GM11168 (cell line): ENCODE results near the gene KCNRG.
"Not testable (repeated sequence)": the region's sequence is repeated elsewhere in the genome, so short reads cannot be mapped to it uniquely, and the experiment has no call there.

ENCODE experiments used
- in situ Hi-C: fragments of 300-500 bp; cut with MboI; formaldehyde crosslinking; loops from one replicate; pipeline ENCODE4 v1.12.0; 2022; ENCODE audit warnings: low sequenced_read_pairs; ENCODE audit not compliant: unreplicated experiment

KCNRG gene

DNA sequence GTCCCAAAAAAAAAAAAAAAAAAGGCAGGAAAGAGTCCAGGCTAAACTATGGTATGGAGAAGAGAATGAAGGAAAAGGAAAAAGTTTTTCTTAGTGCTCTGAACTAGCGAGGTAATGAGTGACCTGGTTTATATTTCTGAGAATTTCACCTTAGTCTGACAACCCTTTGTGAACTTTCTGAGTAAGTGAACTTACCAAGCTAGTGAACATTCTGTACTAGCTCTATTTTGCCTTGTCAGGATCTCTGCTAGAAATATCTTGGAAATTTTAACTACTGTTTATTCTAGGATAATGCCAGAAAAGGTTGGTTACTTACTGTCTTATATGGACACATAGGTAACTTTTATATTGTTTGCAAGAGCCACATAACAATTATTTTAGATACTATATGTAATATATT lies 14.0 kb upstream of the KCNRG start:
- in situ Hi-C loops, result loop anchor here (25.0 kb wide), 1 partner anchor 911 kb away; the partner anchor contains the start of gene RNASEH2B

DNA sequence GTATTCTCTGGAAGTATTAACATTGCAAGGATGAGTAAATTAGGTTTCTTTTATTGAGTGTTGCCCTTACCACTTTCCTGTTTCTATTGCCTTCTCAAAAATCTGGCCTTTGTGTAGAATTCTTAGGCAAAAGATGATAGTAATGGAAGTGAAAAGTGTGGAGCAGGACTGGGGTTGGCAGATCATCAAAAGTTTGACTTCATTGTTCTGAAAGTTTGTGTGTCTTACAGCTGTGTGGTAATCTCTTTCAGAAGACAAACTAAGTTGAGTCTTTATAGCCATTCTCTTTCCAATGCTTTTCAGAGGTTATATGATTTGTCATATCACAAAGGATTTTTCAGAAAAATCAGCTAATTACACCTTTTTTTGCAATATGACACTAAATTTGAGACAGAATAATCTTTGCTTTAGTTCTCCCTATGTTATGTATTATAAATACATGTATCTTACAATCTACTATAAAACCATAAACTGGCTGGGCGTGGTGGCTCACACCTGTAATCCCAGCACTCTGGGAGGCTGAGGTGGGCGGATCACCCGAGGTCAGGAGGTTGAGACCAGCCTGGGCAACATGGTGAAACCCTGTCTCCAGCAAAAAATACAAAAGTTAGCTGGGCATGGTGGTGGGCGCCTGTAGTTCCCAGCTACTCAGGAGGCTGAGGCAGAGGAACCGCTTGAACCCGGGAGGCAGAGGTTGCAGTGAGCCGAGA lies 8.7 kb upstream of the KCNRG start:
- in situ Hi-C loops, result loop anchor here (25.0 kb wide), 1 partner anchor 906 kb away; the partner anchor contains the start of gene RNASEH2B

DNA sequence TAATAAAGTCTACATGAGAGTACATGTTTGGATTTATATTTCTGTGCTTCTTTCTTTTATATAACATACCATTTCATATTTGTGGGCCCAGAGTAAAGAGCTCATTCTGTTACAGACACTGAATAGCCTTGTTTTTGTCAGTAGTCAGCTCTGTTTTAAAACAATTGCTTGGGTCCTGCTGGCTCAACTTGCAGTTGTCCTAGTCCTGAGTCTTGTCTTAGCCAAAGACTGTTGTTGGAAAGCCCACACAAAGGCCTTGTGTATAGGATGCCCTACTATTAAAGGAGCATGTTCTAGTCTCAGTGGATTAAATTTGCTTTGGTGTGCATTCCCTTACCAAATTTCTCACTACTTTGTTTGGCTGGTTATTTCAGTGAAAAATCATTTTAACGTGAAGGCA lies 3.8 kb upstream of the KCNRG start:
- in situ Hi-C loops, result loop anchor here (25.0 kb wide), 1 partner anchor 901 kb away; the partner anchor contains the start of gene RNASEH2B

DNA sequence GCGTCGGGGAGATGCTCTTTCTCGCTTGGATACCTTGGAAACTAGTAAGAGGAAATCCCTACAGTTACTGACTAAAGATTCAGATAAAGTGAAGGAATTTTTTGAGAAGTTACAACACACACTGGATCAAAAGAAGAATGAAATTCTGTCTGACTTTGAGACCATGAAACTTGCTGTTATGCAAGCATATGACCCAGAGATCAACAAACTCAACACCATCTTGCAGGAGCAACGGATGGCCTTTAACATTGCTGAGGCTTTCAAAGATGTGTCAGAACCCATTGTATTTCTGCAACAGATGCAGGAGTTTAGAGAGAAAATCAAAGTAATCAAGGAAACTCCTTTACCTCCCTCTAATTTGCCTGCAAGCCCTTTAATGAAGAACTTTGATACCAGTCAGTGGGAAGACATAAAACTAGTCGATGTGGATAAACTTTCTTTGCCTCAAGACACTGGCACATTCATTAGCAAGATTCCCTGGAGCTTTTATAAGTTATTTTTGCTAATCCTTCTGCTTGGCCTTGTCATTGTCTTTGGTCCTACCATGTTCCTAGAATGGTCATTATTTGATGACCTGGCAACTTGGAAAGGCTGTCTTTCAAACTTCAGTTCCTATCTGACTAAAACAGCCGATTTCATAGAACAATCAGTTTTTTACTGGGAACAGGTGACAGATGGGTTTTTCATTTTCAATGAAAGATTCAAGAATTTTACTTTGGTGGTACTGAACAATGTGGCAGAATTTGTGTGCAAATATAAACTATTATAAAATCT lies 2.7 kb upstream of the KCNRG start:
- in situ Hi-C loops, result loop anchor here (25.0 kb wide), 1 partner anchor 900 kb away; the partner anchor contains the start of gene RNASEH2B

DNA sequence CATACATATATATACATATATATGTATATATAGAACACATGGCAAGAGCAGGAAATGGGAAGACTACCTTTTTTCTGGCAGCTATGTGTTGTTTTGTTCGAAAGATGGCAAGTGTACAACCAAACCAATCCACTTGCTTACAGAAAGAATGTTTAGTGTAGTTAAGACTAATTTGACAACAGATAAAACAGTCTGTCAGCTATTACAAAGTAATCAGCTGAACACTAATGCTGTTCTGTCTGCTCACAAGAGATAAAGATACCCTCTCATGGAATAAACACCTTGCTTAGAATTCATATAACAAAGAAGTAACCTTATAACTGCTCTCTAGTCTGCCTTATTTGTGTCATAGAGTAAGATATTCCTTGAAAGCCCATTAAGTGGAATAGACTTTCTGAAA lies 858 bp upstream of the KCNRG start:
- in situ Hi-C loops, result loop anchor here (25.0 kb wide), 1 partner anchor 898 kb away; the partner anchor contains the start of gene RNASEH2B

DNA sequence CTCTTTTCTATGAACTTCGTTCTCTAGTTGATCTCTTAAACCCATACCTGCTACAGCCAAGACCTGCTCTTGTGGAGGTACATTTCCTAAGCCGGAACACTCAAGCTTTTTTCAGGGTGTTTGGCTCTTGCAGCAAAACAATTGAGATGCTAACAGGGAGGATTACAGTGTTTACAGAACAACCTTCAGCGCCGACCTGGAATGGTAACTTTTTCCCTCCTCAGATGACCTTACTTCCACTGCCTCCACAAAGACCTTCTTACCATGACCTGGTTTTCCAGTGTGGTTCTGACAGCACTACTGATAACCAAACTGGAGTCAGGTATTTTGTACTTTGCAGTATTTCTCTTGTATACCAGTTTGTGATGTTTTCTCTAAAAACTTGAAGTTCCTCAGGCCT lies 506 bp downstream of the KCNRG start:
- in situ Hi-C loops, result loop anchor here (25.0 kb wide), 1 partner anchor 897 kb away; the partner anchor contains the start of gene RNASEH2B

DNA sequence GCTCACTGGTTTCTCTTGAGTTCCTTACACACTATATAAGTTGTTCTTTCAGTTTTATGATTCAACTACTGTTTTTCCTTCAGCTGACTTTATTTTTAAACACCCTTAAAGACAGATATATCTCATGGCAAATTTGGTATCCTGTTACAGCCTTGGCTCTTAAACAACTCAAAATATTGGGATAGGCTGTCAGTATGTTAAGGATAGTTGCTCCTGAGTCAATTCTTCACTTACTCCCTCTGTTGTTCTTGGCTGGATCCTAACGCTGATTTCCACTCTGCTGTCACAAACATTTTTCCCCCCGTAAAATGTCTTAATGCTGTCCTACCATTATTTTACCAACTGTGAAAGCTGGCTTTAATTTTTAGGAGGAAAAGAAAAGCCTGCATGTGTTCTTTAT lies 1.2 kb downstream of the KCNRG start:
- in situ Hi-C loops, result loop anchor here (25.0 kb wide), 1 partner anchor 896 kb away; the partner anchor contains the start of gene RNASEH2B

DNA sequence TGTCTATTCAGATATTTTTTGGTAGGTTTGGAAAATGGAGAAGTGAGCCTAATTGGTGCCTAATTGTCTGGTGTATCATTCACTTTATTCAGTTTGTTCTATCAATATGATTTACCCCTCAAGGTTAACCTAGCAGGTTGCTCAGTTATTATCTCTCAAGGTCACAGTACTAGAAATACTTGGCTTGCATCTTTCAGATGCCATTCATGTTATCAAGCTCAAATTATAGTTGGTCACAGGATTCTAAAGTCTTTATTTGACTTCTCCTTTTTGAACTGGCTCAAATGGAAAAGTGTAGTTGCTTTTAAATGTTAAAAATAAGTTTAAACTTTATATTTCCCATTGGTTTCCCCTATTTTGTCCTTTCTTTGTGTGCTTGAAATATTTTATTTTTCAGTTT lies 2.6 kb downstream of the KCNRG start:
- in situ Hi-C loops, result loop anchor here (25.0 kb wide), 1 partner anchor 894 kb away; the partner anchor contains the start of gene RNASEH2B

DNA sequence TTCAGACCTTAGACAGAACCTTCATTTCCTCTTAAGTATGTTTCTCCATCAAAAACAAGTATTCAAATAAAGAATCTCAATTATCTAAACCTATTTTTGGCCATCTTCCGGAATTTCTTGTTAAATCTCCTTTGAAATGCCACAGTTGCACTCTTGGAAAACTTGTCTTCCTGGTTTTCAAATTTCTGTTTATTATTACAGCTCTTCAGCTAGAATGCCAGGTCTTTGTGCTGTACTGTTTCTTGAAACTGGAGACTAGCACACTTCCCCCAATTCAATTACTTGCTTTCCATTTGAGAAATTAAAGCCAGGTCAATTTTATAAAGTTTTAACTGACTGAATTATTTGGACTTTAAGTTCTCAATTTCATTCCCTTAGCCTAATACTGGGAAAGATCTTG lies 10.2 kb downstream of the KCNRG start:
- in situ Hi-C loops, result no loop called here

DNA sequence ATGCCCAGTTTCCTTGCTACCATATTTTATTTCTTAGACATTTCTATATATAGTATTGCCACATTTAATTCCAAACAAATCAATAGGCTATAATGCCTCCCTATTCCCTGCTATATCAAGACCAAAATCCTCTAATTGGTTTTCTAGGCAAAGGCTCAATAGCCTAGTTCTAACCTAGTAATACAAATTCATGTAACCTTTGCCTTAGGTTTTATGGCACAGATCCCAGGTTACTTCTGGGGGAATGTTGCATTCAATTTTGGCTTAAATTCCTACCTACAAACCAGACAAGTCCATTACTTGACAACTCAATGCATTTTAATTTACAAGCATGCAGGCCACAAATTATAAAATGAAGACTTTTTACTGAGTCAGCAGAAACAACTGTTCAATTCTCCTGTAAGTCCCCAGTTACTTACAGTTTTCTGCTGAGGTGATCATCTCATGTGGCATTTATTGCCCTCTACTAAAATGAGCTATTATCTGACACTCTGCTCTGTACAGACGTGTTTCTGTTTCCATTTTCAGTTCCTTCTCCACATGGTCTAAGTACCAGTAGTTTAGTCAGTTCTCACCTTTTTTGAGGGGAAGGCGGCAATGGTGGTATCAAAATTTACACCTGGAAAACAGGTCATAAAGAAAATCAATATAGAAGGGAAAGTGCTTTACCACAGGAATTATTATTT lies 11.7 kb downstream of the KCNRG start:
- in situ Hi-C loops, result no loop called here

DNA sequence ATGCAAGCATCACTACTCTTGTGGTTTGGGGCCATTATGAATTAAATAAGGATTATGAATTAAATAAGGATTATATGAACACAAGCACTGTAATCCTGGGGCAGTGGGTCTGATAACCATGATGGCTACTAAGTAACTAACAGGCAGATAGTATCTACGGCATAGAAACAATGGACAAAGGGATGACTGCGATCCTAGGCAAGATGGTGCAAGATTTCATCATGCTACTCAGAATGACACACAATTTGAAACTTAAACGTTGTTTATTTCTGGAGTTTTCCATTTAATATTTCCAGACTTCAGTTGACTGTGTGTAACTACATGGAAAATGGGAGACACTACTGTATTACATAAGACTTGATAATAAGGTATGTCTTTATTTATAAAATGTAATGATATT lies 15.1 kb downstream of the KCNRG start:
- in situ Hi-C loops, result no loop called here

DNA sequence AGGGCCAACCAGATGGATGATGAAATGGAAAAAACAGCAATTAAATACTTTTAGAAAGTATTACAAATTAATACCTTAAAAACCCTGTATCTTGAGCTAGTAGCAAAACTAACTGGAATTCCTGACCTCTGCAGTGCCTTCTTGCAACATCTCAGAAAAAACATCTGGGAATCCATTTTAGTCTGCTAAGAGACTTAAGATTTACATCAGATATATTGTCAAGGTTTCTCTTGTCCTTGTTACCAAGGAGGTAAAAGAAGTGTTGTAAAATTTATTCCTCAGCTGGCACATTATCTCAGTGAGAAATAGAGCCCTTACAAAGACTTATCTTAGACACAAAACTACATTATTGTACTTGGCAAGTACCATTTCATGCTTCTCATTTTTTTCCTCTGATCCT lies 18.5 kb downstream of the KCNRG start:
- in situ Hi-C loops, result no loop called here

DNA sequence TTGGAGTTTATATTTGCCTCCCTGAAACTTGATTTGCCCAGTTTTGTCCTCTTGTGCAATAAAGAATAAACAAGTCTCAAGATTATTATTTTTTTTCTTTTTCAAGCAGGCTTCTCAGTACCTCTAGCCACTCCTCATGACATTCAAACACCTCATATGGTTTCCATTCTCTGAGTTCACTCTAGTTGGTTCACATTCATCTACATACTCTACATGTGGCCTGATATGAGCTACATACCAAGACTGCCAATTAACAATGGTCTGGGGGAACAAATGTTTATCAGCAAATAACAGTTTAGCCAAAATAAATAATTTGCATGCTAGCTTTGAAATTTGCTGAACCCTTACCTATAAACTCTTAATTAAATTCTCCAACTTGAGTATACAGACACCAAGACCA lies 22.5 kb downstream of the KCNRG start:
- in situ Hi-C loops, result no loop called here

DNA sequence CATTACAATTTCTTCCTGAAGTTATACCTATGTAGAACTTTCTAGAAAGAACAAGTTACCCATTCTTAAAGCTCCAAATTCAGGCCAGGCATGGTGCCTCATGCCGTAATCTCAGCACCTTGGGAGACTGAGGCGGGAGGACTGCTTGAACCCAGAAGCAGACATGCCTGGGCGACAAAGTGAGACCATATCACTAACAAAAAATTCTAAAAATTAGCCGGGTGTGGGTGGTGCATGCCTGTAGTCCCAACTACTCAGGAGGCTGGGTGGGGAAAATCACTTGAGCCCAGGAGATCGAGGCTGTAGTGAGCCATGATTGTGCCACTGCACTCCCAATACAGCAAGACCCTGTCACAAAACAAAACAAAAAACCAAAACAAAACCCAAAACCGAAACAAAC lies 23.0 kb downstream of the KCNRG start:
- in situ Hi-C loops, result no loop called here

DNA sequence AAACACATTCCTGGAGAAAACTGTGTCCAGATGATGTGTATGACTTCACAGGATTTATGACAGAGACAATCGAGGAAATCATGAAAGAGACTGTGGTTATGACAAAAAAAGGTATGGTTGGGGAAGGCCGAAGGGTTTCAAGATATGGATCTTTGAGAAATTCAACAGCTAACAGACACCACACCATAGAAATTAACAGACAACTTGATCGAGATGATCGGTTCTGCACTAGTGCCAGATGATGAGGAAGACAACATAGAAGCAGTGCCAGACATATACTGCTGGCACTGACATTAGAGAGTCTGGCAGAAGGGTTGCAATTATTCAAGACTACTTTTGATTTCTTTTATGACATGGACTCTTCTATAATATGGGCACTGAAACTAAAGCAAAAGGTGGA lies 37.2 kb downstream of the KCNRG start:
- in situ Hi-C loops, result no loop called here

DNA sequence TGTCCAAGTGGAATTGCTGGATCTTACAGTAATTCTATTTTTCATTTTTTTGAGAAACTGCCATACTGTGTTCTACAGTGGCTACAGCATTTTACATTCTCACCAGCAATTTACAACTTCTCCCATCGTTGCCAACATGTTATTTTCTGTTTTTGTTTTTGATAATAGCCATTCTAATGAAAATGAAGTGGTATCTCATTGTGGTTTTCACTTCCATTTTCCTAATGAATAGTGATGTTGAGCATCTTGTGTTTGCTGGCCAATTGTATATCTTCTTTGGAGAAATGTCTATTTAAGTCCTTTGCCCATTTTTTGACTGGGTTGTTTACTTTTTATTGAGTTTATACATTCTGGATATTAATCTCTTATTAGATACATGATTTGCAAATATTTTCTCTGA lies 38.6 kb downstream of the KCNRG start:
- in situ Hi-C loops, result no loop called here

DNA sequence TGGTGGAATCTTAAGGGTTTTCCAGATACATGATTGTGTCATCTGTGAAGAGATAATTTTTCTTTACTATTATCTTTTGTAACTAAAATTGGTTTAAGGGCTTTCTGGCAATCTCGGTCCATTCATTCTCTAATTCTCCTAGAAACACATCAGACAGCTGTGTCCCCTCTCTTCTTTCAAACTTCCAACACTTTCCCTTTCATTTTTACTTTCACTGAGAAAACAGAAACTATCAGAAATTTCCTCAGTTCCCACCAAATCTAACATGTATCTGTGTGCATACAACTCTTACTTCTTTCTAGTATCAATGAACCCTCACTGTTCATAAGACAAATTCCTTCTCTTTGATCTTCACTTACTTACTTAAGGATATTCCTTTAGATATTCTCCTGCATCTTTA lies 40.2 kb downstream of the KCNRG start:
- in situ Hi-C loops, result no loop called here

DNA sequence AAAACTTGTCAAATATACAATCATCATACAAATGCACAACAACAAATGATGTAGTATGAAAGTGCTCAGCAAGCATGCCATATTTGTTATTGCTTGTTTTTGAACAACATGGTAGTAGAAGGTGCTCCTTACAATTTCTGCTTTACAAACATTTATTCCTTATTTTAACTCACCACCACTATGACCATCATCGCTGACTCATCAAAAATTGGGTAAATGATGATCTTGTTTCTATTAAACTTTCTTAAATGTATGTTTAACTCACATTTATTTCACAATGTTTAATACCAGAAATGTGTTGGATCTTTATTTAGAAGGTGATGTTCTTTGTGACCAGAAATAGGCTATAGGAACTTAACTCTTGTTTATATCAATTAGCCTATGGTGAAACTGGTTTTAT lies 45.5 kb downstream of the KCNRG start:
- in situ Hi-C loops, result no loop called here

DNA sequence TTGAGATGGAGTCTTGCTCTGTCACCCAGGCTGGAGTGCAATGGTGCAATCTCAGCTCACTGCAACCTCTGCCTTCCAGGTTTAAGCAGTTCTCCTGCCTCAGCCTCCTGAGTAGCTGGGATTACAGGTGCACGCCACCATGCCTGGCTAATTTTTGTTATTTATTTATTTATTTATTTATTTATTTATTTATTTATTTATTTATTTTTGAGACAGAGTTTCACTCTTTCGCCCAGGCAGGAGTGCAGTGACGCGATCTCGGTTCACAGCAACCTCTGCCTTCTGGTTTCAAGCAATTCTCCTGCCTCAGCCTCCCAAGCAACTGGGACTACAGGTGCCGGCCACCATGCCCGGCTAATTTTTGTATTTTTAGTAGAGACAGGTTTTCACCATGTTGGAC lies 47.1 kb downstream of the KCNRG start:
- in situ Hi-C loops, result not testable (repeated sequence)

DNA sequence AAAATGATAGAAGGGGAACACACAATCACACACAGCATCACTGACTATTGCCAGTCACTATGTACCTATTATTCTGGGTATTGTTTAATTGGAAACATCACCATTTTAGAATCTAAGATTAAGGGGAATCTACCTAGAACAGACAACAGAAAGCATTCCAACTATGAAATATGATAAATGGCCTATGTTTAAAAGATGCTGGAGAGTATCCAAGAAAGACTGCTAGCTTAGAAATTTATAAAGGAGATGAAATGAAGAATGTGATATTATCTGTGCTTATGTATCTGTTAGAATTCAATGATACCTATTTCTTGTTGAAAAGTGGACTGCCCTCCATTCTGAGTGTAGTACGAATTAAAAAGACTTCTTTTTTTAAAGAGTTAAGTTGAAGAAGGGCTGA lies 50.5 kb downstream of the KCNRG start:
- in situ Hi-C loops, result no loop called here

DNA sequence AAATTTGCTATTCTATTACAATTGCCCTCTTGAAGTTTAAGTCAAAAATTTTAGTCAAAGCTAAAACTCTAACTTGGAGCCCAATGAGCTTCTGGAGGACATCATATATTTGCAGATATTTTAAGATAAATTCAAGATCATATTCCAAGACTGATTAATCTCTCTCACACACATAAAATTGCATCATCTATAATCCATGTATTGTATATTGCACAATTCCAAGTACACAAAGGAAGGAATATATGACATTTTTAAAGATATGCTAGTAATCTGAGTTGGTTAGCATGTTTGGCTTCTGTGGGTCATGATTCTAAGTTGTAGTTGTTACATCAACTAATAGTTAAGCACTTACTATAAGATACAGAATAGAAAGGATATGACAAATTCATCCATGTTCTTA lies 53.3 kb downstream of the KCNRG start:
- in situ Hi-C loops, result no loop called here
